HEK293T (cell line): ENCODE results near the gene NRG2.

ENCODE experiments used
- CTCF ChIA-PET: fragments of 350-600 bp; formaldehyde crosslinking; extraction: SDS; loops from one replicate; lab custom pipeline; 2021; ENCODE audit warnings: antibody characterized with exemption, inconsistent platforms; lab: Yijun Ruan, JAX
- POLR2A ChIA-PET: fragments of 350-600 bp; formaldehyde crosslinking; extraction: SDS; loops from one replicate; lab custom pipeline; 2020; ENCODE audit warnings: antibody characterized with exemption, inconsistent platforms; lab: Yijun Ruan, JAX
- DNase-seq: peaks from one replicate; pipeline ENCODE4 v3.0.0; 2012; ENCODE audit warnings: mixed read lengths; ENCODE audit errors: extremely low spot score
- ARNT ChIP-seq: fragments of 450-650 bp; IDR thresholded peaks from 2 replicates; pipeline ENCODE4 v1.6.1; 2017; ENCODE audit warnings: mild to moderate bottlenecking
- BHLHE40 ChIP-seq: fragments of 450-650 bp; IDR thresholded peaks from 2 replicates; pipeline ENCODE4 v1.6.1; 2016; ENCODE audit warnings: mild to moderate bottlenecking, moderate library complexity, borderline replicate concordance
- CTBP1 ChIP-seq: fragments of 450-650 bp; IDR thresholded peaks from 2 replicates; pipeline ENCODE4 v1.6.1; 2016; ENCODE audit warnings: borderline replicate concordance
- ELF4 ChIP-seq: fragments of 450-650 bp; IDR thresholded peaks from 2 replicates; pipeline ENCODE4 v1.6.1; 2017; ENCODE audit warnings: antibody characterized with exemption
- FOXA1 ChIP-seq: fragments of 450-650 bp; IDR thresholded peaks from 2 replicates; pipeline ENCODE4 v1.6.1; 2016; ENCODE audit warnings: mild to moderate bottlenecking
- FOXK2 ChIP-seq: fragments of 450-650 bp; IDR thresholded peaks from 2 replicates; pipeline ENCODE4 v1.6.1; 2016; ENCODE audit warnings: mild to moderate bottlenecking
- FOXM1 ChIP-seq: fragments of 450-650 bp; IDR thresholded peaks from 2 replicates; pipeline ENCODE4 v1.6.1; 2017; ENCODE audit warnings: mild to moderate bottlenecking, borderline replicate concordance
- HDGF ChIP-seq: fragments of 450-650 bp; IDR thresholded peaks from 2 replicates; pipeline ENCODE4 v1.6.1; 2017; ENCODE audit warnings: antibody characterized with exemption, borderline replicate concordance
- L3MBTL2 ChIP-seq: fragments of 450-650 bp; conservative IDR thresholded peaks from 2 replicates; pipeline ENCODE4 v1.6.1; 2016; ENCODE audit warnings: mild to moderate bottlenecking
- LEF1 ChIP-seq: fragments of 450-650 bp; IDR thresholded peaks from 2 replicates; pipeline ENCODE4 v1.6.1; 2017; ENCODE audit warnings: mild to moderate bottlenecking, borderline replicate concordance
- NFRKB ChIP-seq: fragments of 450-650 bp; IDR thresholded peaks from 2 replicates; pipeline ENCODE4 v1.6.1; 2016; ENCODE audit warnings: mild to moderate bottlenecking, moderate library complexity
- SP1 ChIP-seq: fragments of 450-650 bp; IDR thresholded peaks from 2 replicates; pipeline ENCODE4 v1.6.1; 2017
- SUZ12 ChIP-seq: fragments of 450-650 bp; IDR thresholded peaks from 2 replicates; pipeline ENCODE4 v1.6.1; 2016; ENCODE audit warnings: mild to moderate bottlenecking
- TARDBP ChIP-seq: fragments of 450-650 bp; IDR thresholded peaks from 2 replicates; pipeline ENCODE4 v1.6.1; 2016
- ZNF384 ChIP-seq: fragments of 450-650 bp; IDR thresholded peaks from 2 replicates; pipeline ENCODE4 v1.6.1; 2016
- TF ChIP-seq, protein P1 (sequence below): fragments of 450-650 bp; IDR thresholded peaks from 2 replicates; pipeline ENCODE4 v1.6.1; 2016

The NRG2 gene

DNA sequence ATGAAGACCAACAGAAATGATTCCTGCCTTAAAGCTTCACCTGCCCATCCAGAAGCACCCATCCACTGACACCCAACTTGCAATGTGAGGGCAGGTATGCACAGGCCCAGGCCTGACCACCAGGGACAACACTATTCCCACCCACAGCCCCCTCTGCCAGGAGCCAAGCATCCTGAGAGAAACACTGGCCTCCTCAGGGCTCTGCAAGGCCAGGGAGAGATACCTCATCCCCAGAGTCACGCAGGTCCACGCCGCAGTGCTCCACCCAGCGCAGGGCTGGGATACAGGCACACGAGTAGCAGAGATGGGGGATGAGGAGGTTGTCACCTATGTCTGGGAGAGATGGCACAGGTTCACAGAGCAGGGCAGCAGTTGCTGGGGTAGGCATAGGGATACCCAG is 148.1 kb downstream of the NRG2 start:
- TF ChIP-seq FOXM1, result no peak
- no peak for TF ChIP-seq HDGF
- TF ChIP-seq CTBP1, result no peak
- TF ChIP-seq L3MBTL2, result no peak
- no peak for TF ChIP-seq ZNF384
- TF ChIP-seq BHLHE40, result no peak
- no peak for TF ChIP-seq FOXA1
- TF ChIP-seq ARNT, result no peak
- TF ChIP-seq ELF4, result no peak
- TF ChIP-seq, protein P1, sequence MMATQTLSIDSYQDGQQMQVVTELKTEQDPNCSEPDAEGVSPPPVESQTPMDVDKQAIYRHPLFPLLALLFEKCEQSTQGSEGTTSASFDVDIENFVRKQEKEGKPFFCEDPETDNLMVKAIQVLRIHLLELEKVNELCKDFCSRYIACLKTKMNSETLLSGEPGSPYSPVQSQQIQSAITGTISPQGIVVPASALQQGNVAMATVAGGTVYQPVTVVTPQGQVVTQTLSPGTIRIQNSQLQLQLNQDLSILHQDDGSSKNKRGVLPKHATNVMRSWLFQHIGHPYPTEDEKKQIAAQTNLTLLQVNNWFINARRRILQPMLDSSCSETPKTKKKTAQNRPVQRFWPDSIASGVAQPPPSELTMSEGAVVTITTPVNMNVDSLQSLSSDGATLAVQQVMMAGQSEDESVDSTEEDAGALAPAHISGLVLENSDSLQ, result no peak
- no peak for TF ChIP-seq LEF1
- TF ChIP-seq SUZ12, result no peak
- TF ChIP-seq NFRKB, result no peak
- no peak for TF ChIP-seq FOXK2
- no peak for TF ChIP-seq TARDBP
- TF ChIP-seq SP1, result no peak
- DNase-seq, result no peak
- ChIA-PET POLR2A (no interaction called here), CTCF (no interaction called here)

DNA sequence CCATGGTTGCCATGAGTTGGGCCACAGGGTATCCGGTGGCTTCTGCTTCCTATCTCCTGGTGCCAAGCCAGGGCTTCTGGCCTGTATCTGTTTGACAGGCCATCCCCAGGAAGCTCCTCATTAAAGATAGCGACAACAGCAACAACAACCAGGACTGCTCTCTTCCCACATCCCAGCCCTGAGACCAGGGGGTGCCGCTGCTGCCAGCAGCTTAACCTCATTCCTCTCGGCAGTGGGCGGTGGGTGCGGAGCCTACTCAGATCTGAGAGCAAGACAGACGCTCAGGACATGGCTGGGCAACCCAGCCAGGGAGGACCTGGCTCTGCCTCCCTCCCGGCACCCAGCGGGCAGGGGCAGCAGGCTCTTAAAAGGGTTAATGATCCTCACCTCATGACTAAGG is 149.2 kb downstream of the NRG2 start:
- TF ChIP-seq TARDBP (no peak), FOXK2 (no peak), LEF1 (no peak), SUZ12 (no peak), FOXA1 (no peak), FOXM1 (no peak), ZNF384 (no peak), ELF4 (no peak), CTBP1 (no peak), NFRKB (no peak), BHLHE40 (no peak), HDGF (no peak), L3MBTL2 (no peak), ARNT (no peak), SP1 (no peak)
- TF ChIP-seq, protein P1, result no peak
- ChIA-PET CTCF (no interaction called here), POLR2A (no interaction called here)
- DNase-seq, result no peak

DNA sequence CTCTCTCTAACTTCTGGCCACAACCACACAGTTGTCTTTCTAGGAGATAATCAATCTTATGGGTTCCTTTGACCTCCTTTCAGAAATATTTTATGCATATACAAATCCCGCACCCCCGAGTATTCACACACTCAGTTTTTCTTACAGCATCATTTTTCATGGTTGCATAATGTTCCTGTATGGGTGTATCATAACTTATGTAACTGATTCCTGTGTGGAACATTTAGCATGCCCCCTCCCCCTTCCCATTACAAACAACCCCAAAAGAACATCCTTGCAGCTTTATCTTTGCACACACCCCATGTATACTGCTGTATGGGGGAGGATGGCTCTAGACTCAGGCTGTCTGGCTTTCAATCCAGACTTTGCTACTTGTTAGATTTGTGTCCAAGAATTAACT is 153.7 kb downstream of the NRG2 start:
- ChIA-PET CTCF (interaction anchor here (0.6 kb wide), 2 partner anchors 112 to 114 kb away, joined by 4 read pairs; no protein-coding TSS in a partner anchor), POLR2A (no interaction called here)
- no peak for TF ChIP-seq NFRKB
- no peak for TF ChIP-seq HDGF
- TF ChIP-seq, protein P1, result no peak
- TF ChIP-seq ZNF384, result no peak
- TF ChIP-seq CTBP1, result no peak
- TF ChIP-seq FOXK2, result no peak
- TF ChIP-seq SP1, result no peak
- no peak for TF ChIP-seq LEF1
- TF ChIP-seq ARNT, result no peak
- TF ChIP-seq FOXM1, result no peak
- TF ChIP-seq FOXA1, result no peak
- no peak for TF ChIP-seq SUZ12
- no peak for TF ChIP-seq BHLHE40
- no peak for DNase-seq

DNA sequence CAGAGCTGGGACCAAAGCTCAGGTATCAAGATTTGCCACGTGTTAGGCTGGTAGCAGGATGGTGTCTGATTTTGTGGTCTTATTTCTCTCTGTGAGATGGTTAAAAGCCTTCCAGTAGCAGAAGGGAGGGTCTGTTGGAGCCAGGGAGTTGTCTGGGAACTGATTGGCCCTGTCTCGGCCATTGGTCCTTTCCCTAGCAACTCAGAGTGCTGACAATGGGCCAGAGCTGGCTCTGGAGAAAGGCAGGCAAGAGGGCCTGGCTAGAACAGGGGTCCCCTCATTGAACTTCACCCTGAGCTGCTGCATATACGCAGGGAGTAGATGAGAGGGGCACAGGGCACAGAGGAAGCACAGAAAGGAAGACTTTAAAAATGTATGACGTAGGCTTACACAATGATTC is 154.7 kb downstream of the NRG2 start:
- ChIA-PET CTCF (interaction anchor here (0.6 kb wide), 1 partner anchor 81 kb away, joined by 4 read pairs; no protein-coding TSS in a partner anchor), POLR2A (no interaction called here)
- TF ChIP-seq ARNT, result no peak
- no peak for TF ChIP-seq LEF1
- TF ChIP-seq ELF4, result no peak
- TF ChIP-seq HDGF, result no peak
- TF ChIP-seq, protein P1, result no peak
- TF ChIP-seq FOXM1, result no peak
- TF ChIP-seq SUZ12, result no peak
- no peak for TF ChIP-seq SP1
- TF ChIP-seq ZNF384, result no peak
- no peak for TF ChIP-seq FOXA1
- TF ChIP-seq NFRKB, result no peak
- no peak for TF ChIP-seq CTBP1
- no peak for TF ChIP-seq TARDBP
- no peak for DNase-seq

DNA sequence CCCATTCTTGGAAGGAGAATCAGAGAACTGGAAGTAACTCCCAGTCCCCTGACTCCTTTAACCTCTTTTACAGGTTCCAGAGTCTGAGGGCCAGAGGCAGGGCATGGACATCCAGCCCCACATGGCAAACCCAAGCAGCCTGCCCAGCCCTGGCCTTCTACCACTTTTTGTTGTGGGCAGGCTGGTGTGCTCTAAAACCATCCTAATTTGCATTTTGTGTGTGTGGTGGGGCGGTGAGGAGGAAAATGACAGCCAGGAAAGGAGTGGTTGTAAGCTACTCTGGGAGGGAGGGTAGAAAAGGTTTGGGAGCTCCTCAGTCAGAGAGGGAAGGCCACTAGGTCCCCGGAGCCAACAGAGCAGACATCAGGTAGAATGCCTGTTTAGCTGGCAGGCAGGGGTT is 156.9 kb downstream of the NRG2 start:
- DNase-seq, result no peak
- TF ChIP-seq SUZ12 (no peak), HDGF (no peak), FOXA1 (no peak), CTBP1 (no peak), ZNF384 (no peak), FOXK2 (no peak), L3MBTL2 (no peak), FOXM1 (no peak), TARDBP (no peak), ARNT (no peak), BHLHE40 (no peak), SP1 (no peak), ELF4 (no peak), NFRKB (no peak), LEF1 (no peak)
- TF ChIP-seq, protein P1, result no peak
- CTCF ChIA-PET, result no interaction called here
- POLR2A ChIA-PET, result no interaction called here
